GM12865 (cell line): Measurements from ENCODE around the gene TMEM270.

Experiments
- DNase-seq: peaks from one replicate; pipeline ENCODE4 v3.0.0; 2010; ENCODE audit warnings: low read depth
- H3K4me3 ChIP-seq: 2 replicates; pipeline ENCODE4 v1.5.1; 2011; ENCODE audit warnings: mild to moderate bottlenecking, low read depth, low read length, control low read depth
- TF ChIP-seq, protein P1 (sequence below): IDR thresholded peaks from 2 replicates; pipeline ENCODE4 v1.5.1; 2011; ENCODE audit warnings: low read length, control low read depth, low read depth, inconsistent platforms; ENCODE audit not compliant: insufficient read depth; ENCODE audit errors: missing control alignments

TMEM270 gene

DNA sequence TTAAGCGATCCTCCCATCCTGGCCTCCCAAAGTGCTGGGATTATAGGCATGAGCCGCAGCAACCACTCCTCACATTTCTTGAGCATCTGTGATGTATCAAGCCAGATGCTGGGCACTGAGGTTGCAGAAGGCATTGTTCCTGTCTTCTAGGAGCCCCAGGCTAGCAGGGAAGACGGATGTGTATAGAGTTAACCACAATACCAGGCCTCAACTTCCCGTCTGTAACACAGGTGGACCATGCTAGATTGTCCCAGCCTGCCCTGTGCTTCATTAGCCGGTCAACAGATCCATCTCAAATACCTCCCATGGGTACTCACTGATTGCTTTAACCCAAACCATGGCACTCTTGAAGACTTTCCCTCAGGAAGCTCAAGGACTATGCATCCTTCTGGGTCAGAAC is 32.0 kb upstream of the TMEM270 start:
- TF ChIP-seq, protein P1, sequence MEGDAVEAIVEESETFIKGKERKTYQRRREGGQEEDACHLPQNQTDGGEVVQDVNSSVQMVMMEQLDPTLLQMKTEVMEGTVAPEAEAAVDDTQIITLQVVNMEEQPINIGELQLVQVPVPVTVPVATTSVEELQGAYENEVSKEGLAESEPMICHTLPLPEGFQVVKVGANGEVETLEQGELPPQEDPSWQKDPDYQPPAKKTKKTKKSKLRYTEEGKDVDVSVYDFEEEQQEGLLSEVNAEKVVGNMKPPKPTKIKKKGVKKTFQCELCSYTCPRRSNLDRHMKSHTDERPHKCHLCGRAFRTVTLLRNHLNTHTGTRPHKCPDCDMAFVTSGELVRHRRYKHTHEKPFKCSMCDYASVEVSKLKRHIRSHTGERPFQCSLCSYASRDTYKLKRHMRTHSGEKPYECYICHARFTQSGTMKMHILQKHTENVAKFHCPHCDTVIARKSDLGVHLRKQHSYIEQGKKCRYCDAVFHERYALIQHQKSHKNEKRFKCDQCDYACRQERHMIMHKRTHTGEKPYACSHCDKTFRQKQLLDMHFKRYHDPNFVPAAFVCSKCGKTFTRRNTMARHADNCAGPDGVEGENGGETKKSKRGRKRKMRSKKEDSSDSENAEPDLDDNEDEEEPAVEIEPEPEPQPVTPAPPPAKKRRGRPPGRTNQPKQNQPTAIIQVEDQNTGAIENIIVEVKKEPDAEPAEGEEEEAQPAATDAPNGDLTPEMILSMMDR = no peak
- no peak for DNase-seq
- H3K4me3 ChIP-seq = no peak overlapping the region

GRCh38 chr7:73829505-73829904 is 31.5 kb upstream of the TMEM270 start:
- no peak for DNase-seq
- H3K4me3 ChIP-seq = no peak overlapping the region
- TF ChIP-seq, protein P1 = no peak

- no peak for DNase-seq
- TF ChIP-seq, protein P1 = no peak
- H3K4me3 ChIP-seq = no peak overlapping the region
These were observed 30.9 kb upstream of the TMEM270 start for GRCh38 chr7:73829921-73830680.

GRCh38 chr7:73830681-73831583 is 30.0 kb upstream of the TMEM270 start, which contains the start of gene CLDN4:
TSS of gene CLDN4 (plus strand) at chr7:73830996. CDS start at chr7:73831202, 206 bp downstream.
- DNase-seq = no peak
- TF ChIP-seq, protein P1 = no peak
- no peak within 1 kb of the TSS for H3K4me3 ChIP-seq

- H3K4me3 ChIP-seq = no peak overlapping the region
- TF ChIP-seq, protein P1 = no peak
- DNase-seq = no peak
These were observed 29.4 kb upstream of the TMEM270 start for GRCh38 chr7:73831584-73831833.

DNA sequence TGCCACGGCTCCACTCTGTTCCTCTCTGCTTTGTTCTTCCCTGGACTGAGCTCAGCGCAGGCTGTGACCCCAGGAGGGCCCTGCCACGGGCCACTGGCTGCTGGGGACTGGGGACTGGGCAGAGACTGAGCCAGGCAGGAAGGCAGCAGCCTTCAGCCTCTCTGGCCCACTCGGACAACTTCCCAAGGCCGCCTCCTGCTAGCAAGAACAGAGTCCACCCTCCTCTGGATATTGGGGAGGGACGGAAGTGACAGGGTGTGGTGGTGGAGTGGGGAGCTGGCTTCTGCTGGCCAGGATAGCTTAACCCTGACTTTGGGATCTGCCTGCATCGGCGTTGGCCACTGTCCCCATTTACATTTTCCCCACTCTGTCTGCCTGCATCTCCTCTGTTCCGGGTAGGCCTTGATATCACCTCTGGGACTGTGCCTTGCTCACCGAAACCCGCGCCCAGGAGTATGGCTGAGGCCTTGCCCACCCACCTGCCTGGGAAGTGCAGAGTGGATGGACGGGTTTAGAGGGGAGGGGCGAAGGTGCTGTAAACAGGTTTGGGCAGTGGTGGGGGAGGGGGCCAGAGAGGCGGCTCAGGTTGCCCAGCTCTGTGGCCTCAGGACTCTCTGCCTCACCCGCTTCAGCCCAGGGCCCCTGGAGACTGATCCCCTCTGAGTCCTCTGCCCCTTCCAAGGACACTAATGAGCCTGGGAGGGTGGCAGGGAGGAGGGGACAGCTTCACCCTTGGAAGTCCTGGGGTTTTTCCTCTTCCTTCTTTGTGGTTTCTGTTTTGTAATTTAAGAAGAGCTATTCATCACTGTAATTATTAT is 28.9 kb upstream of the TMEM270 start:
- DNase-seq = no peak
- no peak overlapping the region for H3K4me3 ChIP-seq
- TF ChIP-seq, protein P1 = no peak
